ENCODE data around the gene NGEF. TPM values are rescaled to one million over a fixed set of nuclear protein-coding genes. Genes with fewer than 3 reads are reported as not detected.

Gene NGEF
- total RNA-seq, 1 experiment from 2014 or later, result 1.9 TPM

GRCh38 chr2:232882085-232882484 lies 131.0 kb downstream of the NGEF start:
- Histone ChIP-seq H2BK15ac (ENCODE audit: low read depth, low read length) (no peak overlapping the region), H4K5ac (ENCODE audit: insufficient read length, low read depth, low read length) (no peak overlapping the region), H4K20me1 (ENCODE audit: control insufficient read depth, insufficient read depth, insufficient read length) (no peaks in the 10 kb centered on the region), H3K4ac (ENCODE audit: low read depth, low read length) (no peak overlapping the region), H3K9ac (ENCODE audit: extremely low read depth, insufficient read length, low read length) (no peak overlapping the region), H2BK20ac (ENCODE audit: low read depth, low read length, poor library complexity, severe bottlenecking) (no peak overlapping the region), H4K8ac (replicated peaks; ENCODE audit: insufficient read length, low read depth, low read length) (no peak overlapping the region), H3K9me3 (ENCODE audit: control insufficient read depth, low read depth, low read length) (no peaks in the 10 kb centered on the region), H2BK5ac (ENCODE audit: insufficient read length, low read length) (no peak overlapping the region), H3K18ac (ENCODE audit: insufficient read length, low read depth, low read length) (no peak overlapping the region), H3K79me1 (ENCODE audit: insufficient read depth, low read depth, low read length, poor library complexity, severe bottlenecking) (no peaks in the 10 kb centered on the region), H3K56ac (ENCODE audit: insufficient read length, low read depth, low read length) (no peak overlapping the region), H3K79me2 (ENCODE audit: insufficient read depth, low read length) (no peaks in the 10 kb centered on the region), H3K14ac (ENCODE audit: insufficient read depth, low read length) (no peak overlapping the region), H2BK12ac (ENCODE audit: insufficient read length, low read depth, low read length) (no peak overlapping the region), H4K91ac (ENCODE audit: insufficient read length, low read depth, low read length) (no peak overlapping the region), H3K27me3 (ENCODE audit: insufficient read depth, low read length) (peaks cover 7% of the 10 kb centered on the region; the same call in 1 of the 2 replicates), H3K23me2 (ENCODE audit: insufficient read length, low read depth, low read length, poor library complexity, severe bottlenecking) (no peaks in the 10 kb centered on the region), H2BK120ac (ENCODE audit: low read depth, low read length, poor library complexity, severe bottlenecking) (no peak overlapping the region), H2AFZ (ENCODE audit: low read length) (no peak overlapping the region), H2AK5ac (ENCODE audit: insufficient read length, low read length) (no peak overlapping the region), H3K4me1 (ENCODE audit: insufficient read depth, low read length) (no peaks in the 10 kb centered on the region), H3K27ac (ENCODE audit: insufficient read length, low read depth, low read length) (no peak overlapping the region), H3T11ph (ENCODE audit: low read length) (no peak overlapping the region), H3K4me2 (ENCODE audit: insufficient read depth, insufficient read length, low read length) (no peak overlapping the region), H3K23ac (ENCODE audit: insufficient read length, low read depth, low read length) (no peak overlapping the region)
- Mint-ChIP-seq H3K9me3 (no peaks in the 10 kb centered on the region), H3K27me3 (ENCODE audit: low read depth) (peaks cover 20% of the 10 kb centered on the region), H3K4me1 (no peaks in the 10 kb centered on the region), H3K27ac (no peak overlapping the region; a peak in 1 of 7 replicates), H3K4me3 (no peak overlapping the region), H3K36me3 (ENCODE audit: insufficient read depth in 1 of 3, low read depth in 3 of 3) (no peaks in the 10 kb centered on the region; a peak in 2 of 7 replicates)
- no peak for DNase-seq
- no peak for TF ChIP-seq CTCF (conservative IDR thresholded peaks at IDR 0.05)
- no CpG with 5 or more reads among the region's 17 CpGs for WGBS (ENCODE audit: extremely low coverage, insufficient read length, low lambda C conversion rate)

Data from H9 (cell line).